GM12878 (cell line): Measurements from ENCODE around the gene MST1. TPM values are rescaled to one million over a fixed set of nuclear protein-coding genes. Genes with fewer than 3 reads are reported as not detected.
A peak's percentile ranks its signal among the peaks of the same experiment; 100 is the strongest.

ENCODE experiments used
- ATAC-seq: fragments of 200-7000 bp; cut with Tn5 transposase; 3 replicates; pipeline ENCODE4 v1.9.1; 2020; ENCODE audit warnings: mild to moderate bottlenecking, moderate library complexity
- BruUV-seq: library from RNA; stranded (reverse); fragments of 400-500 nt; replicated peaks from 2 replicates; lab custom pipeline; 2021; lab: Mats Ljungman, UMichigan
- CTCF ChIA-PET: fragments of 300-600 bp; sonication (Branson Sonifier 250); formaldehyde crosslinking; extraction: SDS; loops from one replicate; lab custom pipeline; 2021; ENCODE audit warnings: inconsistent platforms; lab: Yijun Ruan, JAX
- POLR2A ChIA-PET: fragments of 350-600 bp; formaldehyde crosslinking; extraction: SDS; loops from one replicate; lab custom pipeline; 2021; ENCODE audit warnings: inconsistent platforms; lab: Charles Lee
- RAD21 ChIA-PET: fragments of 300-600 bp; sonication (Branson Sonifier 250); formaldehyde crosslinking; loops from one replicate; lab custom pipeline; 2023; ENCODE audit warnings: antibody characterized with exemption; ENCODE audit not compliant: unreplicated experiment; lab: Charles Lee
- SMC1A ChIA-PET: fragments of 300-600 bp; sonication (Branson Sonifier 250); formaldehyde crosslinking; loops from one replicate; lab custom pipeline; 2023; ENCODE audit not compliant: unreplicated experiment, uncharacterized antibody; lab: Charles Lee
- DNase-seq: peaks from one replicate; pipeline ENCODE4 v3.0.0-alpha.2; 2011; ENCODE audit warnings: low read depth, low spot score
- FAIRE-seq: peaks from 3 replicates; lab custom pipeline; 2011; peaks lifted over from hg19 to GRCh38; lab: Jason Lieb, UNC
- H2AFZ ChIP-seq: 2 replicates; pipeline ENCODE4 v1.6.0; 2011; ENCODE audit warnings: low read depth, low read length, control low read depth; ENCODE audit not compliant: control insufficient read depth
- H3K27ac ChIP-seq: 2 replicates; pipeline ENCODE4 v1.5.1; 2011; ENCODE audit warnings: control low read depth; ENCODE audit not compliant: control insufficient read depth, insufficient read depth
- H3K27me3 ChIP-seq, 2 experiments: replicated peaks in 1 of 2; 2 replicates each; pipeline versions ENCODE4 v1.6.0 to v1.6.1; 2011; ENCODE audit warnings: low read length in 1 of 2; ENCODE audit not compliant: control insufficient read depth in 2 of 2, insufficient read depth in 2 of 2
- H3K36me3 ChIP-seq, 2 experiments: 2 replicates each; pipeline ENCODE4 v1.5.1; 2011; ENCODE audit warnings: low read length in 1 of 2; ENCODE audit not compliant: control insufficient read depth in 2 of 2, insufficient read depth in 2 of 2
- H3K4me1 ChIP-seq: 2 replicates; pipeline ENCODE4 v1.6.1; 2011; ENCODE audit warnings: mild to moderate bottlenecking, low read length, moderate library complexity, mixed read lengths; ENCODE audit not compliant: control insufficient read depth, insufficient read depth
- H3K4me2 ChIP-seq: 2 replicates; pipeline ENCODE4 v1.6.0; 2011; ENCODE audit warnings: control low read depth; ENCODE audit not compliant: control insufficient read depth, insufficient read depth
- H3K4me3 ChIP-seq: fragments of 200-600 bp; sonication (generic); 2 replicates; pipeline ENCODE4 v1.5.1; 2016
- H3K79me2 ChIP-seq: 2 replicates; pipeline ENCODE4 v1.6.0; 2011; ENCODE audit warnings: low read length; ENCODE audit not compliant: control insufficient read depth, insufficient read depth
- H3K9ac ChIP-seq: 2 replicates; pipeline ENCODE4 v1.8.0; 2011; ENCODE audit warnings: low read length, control low read depth, mixed read lengths; ENCODE audit not compliant: control insufficient read depth, insufficient read depth
- H3K9me3 ChIP-seq: replicated peaks from 3 replicates; pipeline ENCODE4 v1.5.1; 2011; ENCODE audit warnings: mild to moderate bottlenecking, low read length; ENCODE audit not compliant: control insufficient read depth, insufficient read depth
- H4K20me1 ChIP-seq: 2 replicates; pipeline ENCODE4 v1.6.0; 2011; ENCODE audit not compliant: control insufficient read depth, insufficient read depth
- NFXL1 ChIP-seq: fragments of 450-650 bp; IDR thresholded peaks from 2 replicates; pipeline ENCODE4 v1.6.1; 2017; ENCODE audit warnings: antibody characterized with exemption, mild to moderate bottlenecking, borderline replicate concordance
- POLR2A ChIP-seq: IDR thresholded peaks from 2 replicates; pipeline ENCODE4 v1.6.1; 2011; ENCODE audit warnings: low read depth, mild to moderate bottlenecking, low read length
- POLR2AphosphoS5 ChIP-seq: IDR thresholded peaks from 2 replicates; pipeline ENCODE4 v1.6.1; 2011; ENCODE audit warnings: mild to moderate bottlenecking, low read length, inconsistent platforms
- RUNX3 ChIP-seq: IDR thresholded peaks from 2 replicates; pipeline ENCODE4 v1.6.1; 2012; ENCODE audit warnings: low read length, inconsistent platforms
- SIX5 ChIP-seq: IDR thresholded peaks from 2 replicates; pipeline ENCODE4 v1.6.1; 2011; ENCODE audit warnings: mild to moderate bottlenecking, low read depth, low read length, moderate library complexity; ENCODE audit not compliant: severe bottlenecking
- whole genome bisulfite sequencing: methylation state at CpG from one replicate; pipeline ENCODE4 v1.1.6; 2016; ENCODE audit warnings: low lambda C conversion rate; ENCODE audit not compliant: insufficient replicate concordance, insufficient coverage; ENCODE audit errors: missing lambda C conversion rate; 5-methylcytosine and 5-hydroxymethylcytosine counted together
- in situ Hi-C: fragments of 300-500 bp; cut with MboI; formaldehyde crosslinking; loops from 9 replicates; pipeline ENCODE4 v1.14.3; 2018; ENCODE audit warnings: mixed read lengths
- intact Hi-C: fragments of 100-400 bp; cut with micrococcal nuclease; formaldehyde crosslinking; loops from one replicate; pipeline ENCODE4 v1.14.2; 2022; ENCODE audit not compliant: unreplicated experiment
- polyA plus RNA-seq, 11 experiments: library from polyadenylated mRNA; depleted of rRNA in 4 of 11; unstranded in 6 of 11; stranded (reverse) in 5 of 11; fragments of >200 nt; fragmentation: Nextera tagmentation in 4 of 11; fragmentation: Illumina TruSeq in 1 of 11; extraction: Ambion mirVana in 4 of 11; extraction: Trizol in 1 of 11; gene quantifications; 1 replicate in 1 of 11; 2 replicates in 10 of 11; pipeline versions ENCODE4 v1.2.1 to v1.2.3, GENCODE V29; 2011 to 2016; ENCODE audit warnings: inconsistent platforms in 2 of 11, missing spikeins in 2 of 11, low read depth in 1 of 11
- total RNA-seq, 4 experiments: library from RNA; depleted of rRNA in 3 of 4; stranded (reverse); fragments of >200 nt in 3 of 4; fragmentation: Illumina TruSeq in 1 of 4; extraction: Trizol in 1 of 4; gene quantifications; 2 replicates each; pipeline versions ENCODE4 v1.2.1 to v1.2.3, GENCODE V29; 2013 to 2021
- TF ChIP-seq, protein P1 (sequence below): IDR thresholded peaks from 2 replicates; pipeline ENCODE4 v1.6.1; 2012; ENCODE audit warnings: low read length, inconsistent platforms

MST1 gene
- total and polyA plus RNA-seq, 10 of the 15 experiments (the other 5 are each of a cell fraction or from before 2014, with no cell fraction given), result 1.2 to 25.5 (median 4.1) TPM

GRCh38 chr3:49717211-49717958, 28.1 kb upstream of the MST1 start:
- FAIRE-seq (no peak), ATAC-seq (no peak), DNase-seq (no peak)
- Histone ChIP-seq H3K4me1 (peaks cover 7% of the 10 kb centered on the region), H3K36me3 (peaks cover 3 to 9% of the 10 kb centered on the region in 2 experiments; a peak in 3 of 4 replicates), H2AFZ (no peak overlapping the region), H3K79me2 (peaks cover 4% of the 10 kb centered on the region; the same call in 1 of the 2 replicates), H3K9me3 (no peaks in the 10 kb centered on the region; the same call in 2 of the 3 replicates), H3K4me3 (no peak overlapping the region), H3K4me2 (no peak overlapping the region), H3K9ac (no peak overlapping the region), H4K20me1 (no peaks in the 10 kb centered on the region), H3K27ac (no peak overlapping the region), H3K27me3 (no peaks in the 10 kb centered on the region)
- SMC1A ChIA-PET, result no interaction called here
- in situ Hi-C loops (no loop called here), intact Hi-C loops (no loop called here)
- RAD21 ChIA-PET, result no interaction called here
- no TSS peak for BruUV-seq
- POLR2A ChIA-PET, result interaction anchor here (0.5 kb wide), 1 partner anchor 590 kb away, joined by 5 read pairs; no protein-coding TSS in a partner anchor
- CTCF ChIA-PET, result interaction anchor here (1.6 kb wide), 1 partner anchor 178 kb away, joined by 3 read pairs; no protein-coding TSS in a partner anchor
- no peak for TF ChIP-seq NFXL1
- no peak for TF ChIP-seq RUNX3
- TF ChIP-seq SIX5, result no peak
- TF ChIP-seq, protein P1, sequence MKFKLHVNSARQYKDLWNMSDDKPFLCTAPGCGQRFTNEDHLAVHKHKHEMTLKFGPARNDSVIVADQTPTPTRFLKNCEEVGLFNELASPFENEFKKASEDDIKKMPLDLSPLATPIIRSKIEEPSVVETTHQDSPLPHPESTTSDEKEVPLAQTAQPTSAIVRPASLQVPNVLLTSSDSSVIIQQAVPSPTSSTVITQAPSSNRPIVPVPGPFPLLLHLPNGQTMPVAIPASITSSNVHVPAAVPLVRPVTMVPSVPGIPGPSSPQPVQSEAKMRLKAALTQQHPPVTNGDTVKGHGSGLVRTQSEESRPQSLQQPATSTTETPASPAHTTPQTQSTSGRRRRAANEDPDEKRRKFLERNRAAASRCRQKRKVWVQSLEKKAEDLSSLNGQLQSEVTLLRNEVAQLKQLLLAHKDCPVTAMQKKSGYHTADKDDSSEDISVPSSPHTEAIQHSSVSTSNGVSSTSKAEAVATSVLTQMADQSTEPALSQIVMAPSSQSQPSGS, result no peak
- peak; percentile 15; the same call in 1 of the 2 replicates for TF ChIP-seq POLR2AphosphoS5
- TF ChIP-seq POLR2A, result peak; percentile 14
- WGBS, result 76% methylated on average over 14 of the region's 14 CpGs
